ENCODE data around the gene GRK6.

DNA sequence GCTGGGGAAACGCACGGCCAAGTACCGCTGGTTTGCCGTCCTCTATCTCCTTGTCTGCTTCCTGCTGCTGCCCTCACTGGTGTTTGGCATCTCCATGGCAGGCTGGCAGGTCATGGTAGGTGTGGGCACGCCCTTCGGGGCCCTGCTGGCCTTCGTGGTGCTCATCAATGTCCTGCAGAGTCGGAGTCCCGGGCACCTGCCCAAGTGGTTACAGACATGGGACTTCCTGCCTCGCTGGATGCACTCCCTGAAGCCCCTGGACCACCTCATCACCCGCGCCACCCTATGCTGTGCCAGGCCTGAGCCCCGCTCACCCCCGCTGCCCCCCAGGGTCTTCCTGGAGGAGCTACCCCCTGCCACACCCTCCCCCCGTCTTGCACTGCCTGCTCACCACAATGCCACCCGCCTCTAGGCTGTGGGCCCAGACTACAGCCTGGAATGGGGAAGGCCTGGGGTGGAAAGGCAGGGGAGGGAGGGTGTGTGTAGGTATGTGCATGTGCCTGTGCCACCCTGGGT lies 28.5 kb upstream of the GRK6 start:
- TF ChIP-seq EZH2phosphoT487 (IDR thresholded peaks at IDR 0.05; ENCODE audit: low read length) (no peak), CTCF (IDR thresholded peaks at IDR 0.05; ENCODE audit: low read length) (no peak)
